GM19099 (cell line): Measurements from ENCODE around the gene FOCAD.

ENCODE experiments used
- POLR2A ChIP-seq: IDR thresholded peaks from 3 replicates; pipeline ENCODE4 v1.6.1; 2011; ENCODE audit warnings: low read depth; ENCODE audit not compliant: insufficient read length; ENCODE audit errors: extremely low read depth

The FOCAD gene

DNA sequence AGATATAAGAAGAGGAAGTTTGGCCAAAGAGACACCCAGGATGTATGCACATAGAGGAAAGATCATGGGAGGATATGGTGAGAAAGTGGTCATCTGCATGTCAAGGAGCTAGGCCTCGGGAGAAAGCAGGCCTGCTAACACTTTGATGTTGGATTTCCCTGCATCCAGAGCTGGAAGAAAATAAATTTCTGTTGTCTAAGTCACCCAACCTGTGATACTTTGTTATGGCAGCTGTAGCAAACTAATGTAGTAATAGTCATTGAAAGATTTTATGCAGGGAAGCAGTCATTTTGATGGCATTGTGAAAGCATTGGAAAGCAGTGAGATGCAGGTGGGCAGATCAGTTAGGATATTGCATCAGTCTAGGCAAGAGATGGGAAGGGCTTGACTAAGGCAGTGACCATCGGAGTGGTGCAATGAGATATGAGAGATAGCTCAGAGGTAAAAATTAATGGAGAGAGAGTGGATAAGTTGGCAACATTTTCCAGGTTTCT lies 24.5 kb upstream of the FOCAD start:
- TF ChIP-seq POLR2A = no peak

DNA sequence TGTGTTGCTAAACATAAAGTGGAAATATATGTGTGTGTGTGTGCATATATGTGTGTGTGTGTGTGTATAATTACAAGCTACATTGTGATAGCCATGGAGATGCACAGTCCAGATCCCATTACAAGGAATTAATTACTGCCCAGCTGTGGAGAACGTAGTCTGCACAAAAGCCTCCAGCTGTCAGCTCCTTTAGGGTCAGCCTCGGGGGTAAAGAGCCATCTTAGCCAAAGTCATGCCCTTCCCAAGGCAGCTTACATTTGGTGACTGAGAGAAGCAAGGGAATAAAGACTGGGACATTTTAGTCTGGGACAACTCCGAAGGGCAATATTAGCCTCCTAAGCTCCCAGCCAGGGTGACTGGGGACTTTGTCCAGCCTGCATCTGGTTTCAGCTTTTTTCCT lies 21.9 kb upstream of the FOCAD start:
- TF ChIP-seq POLR2A = no peak

DNA sequence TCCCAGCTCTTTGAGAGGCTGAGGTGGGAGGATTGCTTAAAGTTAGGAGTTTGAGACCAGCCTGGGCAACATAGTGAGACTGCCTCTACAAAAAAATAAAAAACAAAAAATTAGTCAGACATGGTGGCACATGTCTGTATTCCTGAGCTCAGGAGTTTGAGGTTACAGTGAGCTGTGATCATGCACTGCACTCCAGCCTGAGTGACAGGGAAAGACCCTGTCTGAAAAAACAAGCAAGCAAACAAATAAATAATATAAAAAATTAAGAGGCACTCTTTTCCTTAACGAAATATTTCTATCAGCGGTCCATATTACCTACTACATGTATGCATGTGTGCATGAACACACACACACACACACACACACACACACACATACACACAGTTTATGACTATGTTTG lies 20.9 kb upstream of the FOCAD start:
- no peak for TF ChIP-seq POLR2A

DNA sequence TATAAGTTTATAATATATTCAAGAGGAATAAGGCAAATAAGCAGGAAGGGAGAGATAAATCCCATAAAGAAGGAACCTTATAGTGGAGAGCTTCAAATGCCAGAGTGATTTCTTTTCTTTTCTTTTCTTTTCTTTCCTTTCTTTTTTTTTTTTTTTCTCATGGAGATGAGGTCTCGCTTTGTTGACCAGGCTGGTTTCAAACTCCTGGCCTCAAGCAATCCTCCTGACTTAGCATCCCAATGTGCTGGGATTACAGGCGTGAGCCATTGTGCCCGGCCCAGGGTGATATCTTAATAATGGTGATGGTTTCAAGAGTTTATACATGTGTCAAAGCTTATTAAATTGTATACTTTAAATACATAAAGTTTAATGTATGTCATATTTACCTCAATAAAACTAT lies 19.6 kb upstream of the FOCAD start:
- no peak for TF ChIP-seq POLR2A

DNA sequence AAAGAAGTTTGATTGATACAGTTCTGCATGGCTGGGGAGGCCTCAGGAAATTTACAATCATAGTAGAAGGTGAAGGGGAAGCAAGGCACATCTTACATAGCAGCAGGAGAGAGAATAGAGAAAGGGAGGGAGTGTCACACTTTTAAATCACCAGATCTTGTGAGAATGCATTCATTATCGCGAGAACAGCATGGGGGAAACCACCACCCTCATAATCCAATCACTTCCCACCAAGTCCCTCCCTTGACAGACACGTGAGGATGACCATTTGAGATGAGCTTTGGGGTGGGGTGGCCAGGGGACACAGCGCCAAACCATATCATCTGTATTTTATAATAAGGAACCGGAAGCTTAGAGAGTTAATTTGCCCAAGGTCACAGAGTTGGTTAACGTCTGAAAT lies 13.7 kb upstream of the FOCAD start:
- no peak for TF ChIP-seq POLR2A

DNA sequence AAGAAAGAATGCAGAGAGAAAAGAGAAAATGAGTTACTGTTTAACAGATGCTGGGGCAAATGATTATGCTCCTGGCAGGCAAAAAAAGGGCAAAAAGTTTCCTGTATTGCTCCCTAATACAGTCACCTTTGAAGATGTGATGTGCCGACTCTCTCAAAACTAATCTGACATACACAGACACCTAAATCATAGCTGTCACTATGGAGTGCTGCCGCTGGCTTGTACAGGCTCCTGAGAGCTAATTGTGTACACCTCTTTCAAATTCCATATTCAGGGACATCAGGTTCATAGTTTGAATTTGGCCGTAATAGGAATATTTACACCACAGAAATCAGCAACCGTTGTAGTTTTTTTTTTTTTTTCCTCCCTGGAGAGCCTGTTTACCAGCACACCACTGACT lies 12.4 kb upstream of the FOCAD start:
- TF ChIP-seq POLR2A = no peak

DNA sequence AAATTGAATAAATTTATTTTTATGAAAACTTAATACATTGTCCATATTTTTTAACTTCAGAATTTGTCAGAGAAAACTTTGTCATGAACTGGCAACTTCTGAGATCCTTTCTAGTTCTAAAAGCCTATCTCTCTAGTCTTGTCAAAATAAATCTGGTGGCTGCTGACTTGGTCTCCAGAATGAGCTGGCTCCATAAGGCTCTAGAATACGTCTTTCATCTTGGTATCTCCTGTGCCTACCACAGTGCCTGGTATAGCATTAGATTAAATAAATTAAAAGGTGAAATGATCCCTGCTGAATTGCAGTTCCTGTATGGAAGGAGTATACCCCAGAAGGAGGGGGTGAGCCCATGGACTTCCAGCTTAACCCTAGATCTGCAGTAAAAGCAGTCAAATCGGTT lies 2.6 kb upstream of the FOCAD start:
- TF ChIP-seq POLR2A = no peak

DNA sequence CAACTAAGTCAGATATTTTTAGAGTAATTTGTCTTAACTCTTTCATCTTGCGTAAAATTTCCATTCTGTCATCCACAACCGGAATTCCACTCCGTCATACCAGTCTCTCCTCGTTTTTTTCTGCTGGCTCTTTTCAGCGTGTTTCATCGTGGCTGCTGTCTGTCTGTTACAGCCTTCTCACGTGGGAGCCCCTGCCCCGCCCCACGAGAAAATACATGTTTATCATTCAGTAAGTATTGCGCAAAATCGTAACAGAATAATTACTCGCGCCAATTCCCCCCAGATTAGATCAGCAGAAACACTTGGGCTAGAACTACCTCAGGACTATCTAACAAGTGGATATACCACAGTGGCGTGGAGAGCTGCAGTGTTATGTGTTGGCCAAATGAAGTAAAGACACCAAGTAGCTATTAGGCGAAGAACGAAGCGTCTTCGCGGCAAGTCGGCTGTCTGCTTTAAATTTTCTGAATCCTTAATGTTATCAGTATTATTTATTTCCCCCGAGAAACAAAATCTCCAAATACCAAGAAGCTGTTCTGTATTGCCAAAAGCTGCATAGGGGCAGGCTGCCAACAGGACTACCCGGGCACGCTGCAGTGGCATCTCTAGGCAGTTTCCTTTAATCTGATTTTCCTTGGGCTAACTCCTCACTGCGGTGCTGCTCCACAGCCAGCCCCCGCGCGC lies 566 bp upstream of the FOCAD start:
- no peak for TF ChIP-seq POLR2A

DNA sequence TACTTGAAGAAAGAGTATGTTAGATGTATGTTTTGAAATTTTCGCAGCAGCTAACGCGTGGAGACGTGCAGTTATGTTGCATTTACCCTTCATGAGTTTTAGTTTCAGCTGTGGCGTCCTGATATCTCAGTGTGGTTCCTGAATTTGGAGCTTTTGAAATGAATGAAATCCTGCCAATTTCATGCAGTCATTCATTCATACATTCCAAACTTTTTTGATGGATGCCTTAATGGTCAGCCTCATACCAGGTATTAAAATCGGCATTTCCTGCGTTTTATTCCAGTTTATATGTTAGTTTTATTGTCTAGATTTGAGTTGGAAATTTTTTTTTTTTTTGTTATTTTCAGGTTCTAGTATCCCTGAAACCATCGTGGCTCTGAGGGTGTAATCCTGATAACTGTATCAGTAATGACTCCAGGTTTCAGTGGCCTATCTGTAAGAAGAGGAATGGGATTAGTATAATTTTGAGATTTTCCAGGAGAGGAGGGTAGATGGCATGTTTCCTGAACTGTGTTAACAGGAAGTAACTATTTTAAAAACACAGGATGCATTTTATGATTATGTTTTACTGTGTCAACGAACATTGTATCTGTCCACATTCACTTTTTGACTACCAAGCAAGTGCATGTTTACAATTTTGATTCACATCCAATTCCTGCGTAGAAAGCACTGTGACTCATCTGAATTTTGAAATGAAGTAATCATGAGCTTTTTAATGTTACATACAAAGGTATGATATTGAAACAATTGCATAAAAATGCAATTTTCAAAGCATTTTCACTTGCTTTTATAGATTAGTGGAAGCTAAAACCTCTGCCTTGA lies 1.0 kb downstream of the FOCAD start:
- TF ChIP-seq POLR2A = no peak

DNA sequence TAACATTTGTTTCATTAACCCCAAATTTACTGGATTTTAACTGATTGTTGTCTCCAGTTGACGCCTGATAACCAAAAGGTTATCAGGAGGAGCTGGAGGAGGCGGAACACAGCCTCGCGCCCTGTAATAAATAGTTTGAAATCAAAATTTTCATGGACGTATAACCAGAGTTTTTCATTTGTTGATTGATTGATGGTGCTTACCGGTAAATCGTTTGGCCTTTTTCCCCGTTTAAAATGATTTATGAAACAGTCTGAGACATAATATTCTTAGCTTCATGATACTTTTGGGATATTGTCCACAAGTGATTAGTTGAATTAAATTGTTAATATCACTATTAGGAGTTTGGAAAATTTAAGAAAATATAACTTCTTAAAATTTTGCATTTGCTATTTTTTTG lies 1.7 kb downstream of the FOCAD start:
- TF ChIP-seq POLR2A = no peak

DNA sequence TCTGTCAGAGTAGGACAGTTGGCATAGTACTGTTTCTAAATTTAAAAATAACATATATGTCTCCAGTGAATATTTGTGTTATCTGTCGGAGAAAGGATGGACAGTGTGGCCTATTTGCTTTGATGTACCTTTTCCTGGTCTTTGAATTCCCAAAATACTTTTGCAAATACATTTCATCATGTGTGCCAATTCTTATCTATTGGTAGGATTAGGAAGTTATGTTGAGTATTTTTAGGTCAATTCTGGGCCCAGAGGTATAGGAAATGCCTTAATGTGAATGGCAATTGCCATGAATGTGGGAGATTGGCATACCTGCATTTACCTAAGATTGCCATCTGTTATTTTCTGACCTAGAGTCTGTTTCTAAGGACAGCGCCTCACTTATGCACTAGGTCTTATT lies 5.8 kb downstream of the FOCAD start:
- TF ChIP-seq POLR2A = no peak

DNA sequence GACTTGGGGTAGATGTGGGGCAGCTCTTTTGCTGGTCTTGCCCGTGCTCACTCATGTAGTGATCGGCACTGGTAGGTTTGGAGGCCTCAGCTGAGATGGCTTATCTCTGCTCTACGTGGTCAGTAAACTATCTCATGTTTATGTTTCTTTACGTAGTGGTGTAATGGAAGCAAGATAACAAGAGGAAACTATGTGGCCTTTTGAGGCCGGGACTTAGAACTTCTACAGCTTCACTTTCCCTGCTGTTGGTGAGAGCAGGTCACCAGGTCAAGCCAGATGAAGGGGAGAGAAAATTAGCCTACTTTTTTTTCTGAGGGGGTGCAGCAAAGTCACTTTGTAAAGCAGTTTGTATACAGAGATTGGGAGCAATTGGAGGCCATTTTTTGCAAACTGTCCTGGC lies 8.5 kb downstream of the FOCAD start:
- TF ChIP-seq POLR2A = no peak

DNA sequence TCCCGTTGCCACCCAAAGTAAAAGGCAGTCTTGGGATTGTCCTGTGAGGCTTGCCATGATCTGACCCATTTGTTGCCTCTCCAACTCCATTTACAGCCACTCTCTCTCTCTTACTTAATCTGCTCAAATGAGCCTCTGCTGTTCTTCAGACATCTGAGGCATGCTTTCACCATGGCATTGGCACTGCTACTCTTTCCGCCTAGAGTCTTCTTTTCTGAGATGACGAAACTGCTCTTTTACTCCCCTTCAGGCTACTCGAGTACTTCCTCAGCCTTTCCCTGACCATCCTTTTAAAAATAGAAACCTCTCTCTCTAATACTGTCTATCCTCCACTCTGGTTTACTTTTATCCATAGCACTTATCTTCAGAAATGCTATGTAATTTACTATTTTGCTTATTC lies 9.0 kb downstream of the FOCAD start:
- TF ChIP-seq POLR2A = no peak

DNA sequence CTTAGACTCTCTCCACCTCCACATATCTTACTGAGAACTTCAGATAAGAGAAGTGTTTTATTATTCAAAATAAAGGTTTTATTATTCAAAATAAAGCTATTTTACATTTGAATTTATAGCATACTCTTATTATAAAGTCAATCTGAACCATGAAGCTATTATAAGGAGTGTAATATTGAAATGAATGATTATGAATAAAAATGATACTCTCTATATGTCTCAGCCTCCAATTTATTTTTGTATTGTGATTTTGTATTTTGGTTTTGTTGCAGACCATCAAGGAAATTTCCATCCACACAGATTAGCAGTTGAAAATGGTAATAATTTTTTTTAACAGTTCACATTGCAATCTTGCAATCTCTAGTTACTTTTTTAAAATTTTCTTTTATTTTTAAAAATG lies 10.2 kb downstream of the FOCAD start:
- no peak for TF ChIP-seq POLR2A

DNA sequence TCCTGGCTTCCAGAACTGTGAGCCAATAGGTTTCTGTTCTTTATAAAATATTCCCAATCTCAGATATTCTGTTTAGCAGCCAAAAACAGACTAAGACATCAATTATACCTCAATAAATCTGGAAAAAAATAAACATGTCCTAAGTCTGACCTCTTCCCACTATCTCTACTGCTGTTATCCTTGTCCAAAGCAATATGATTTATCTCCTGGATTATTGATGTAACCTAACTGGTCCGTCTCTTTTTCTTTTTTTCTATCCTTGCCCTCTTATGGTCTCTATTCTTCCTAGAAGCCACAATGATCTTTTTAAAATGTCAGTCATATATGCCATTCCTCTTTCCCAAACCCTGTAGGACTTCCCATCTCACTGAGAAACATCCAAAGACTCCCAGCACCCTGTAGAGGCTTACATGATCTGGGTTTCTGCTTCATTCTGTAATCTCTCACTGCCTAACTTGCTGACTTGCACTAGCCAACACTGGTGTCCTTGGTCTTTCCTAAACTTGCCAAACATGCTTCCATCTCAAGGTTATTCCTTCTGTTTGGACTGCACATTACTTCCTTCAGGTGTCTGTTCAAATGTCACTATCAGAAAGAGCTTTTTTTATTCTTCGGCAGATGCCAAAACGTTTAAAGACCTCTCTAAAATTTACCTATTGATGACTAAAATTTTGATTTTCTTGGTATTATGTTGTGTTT lies 13.1 kb downstream of the FOCAD start:
- no peak for TF ChIP-seq POLR2A

DNA sequence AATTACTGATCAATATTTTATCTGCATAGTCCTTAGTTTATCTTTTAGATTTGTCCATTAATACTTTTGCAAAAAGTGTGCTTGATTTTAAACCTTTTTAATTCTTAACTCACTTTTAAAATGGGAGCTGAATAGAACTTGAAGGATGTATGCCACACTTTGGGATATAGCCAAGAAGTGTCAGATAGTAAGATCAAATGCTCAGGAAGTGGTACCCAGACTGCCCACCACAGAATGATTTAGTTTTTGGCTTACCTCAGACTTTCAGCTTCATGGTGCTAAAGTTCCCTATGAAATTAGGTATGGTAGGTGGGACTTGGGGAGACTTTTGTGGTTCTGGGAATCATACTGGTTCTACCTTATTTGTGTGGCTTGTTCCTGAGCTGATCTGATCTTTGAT lies 14.7 kb downstream of the FOCAD start:
- TF ChIP-seq POLR2A = no peak
